ENCODE measurements around the gene LRRC56.

The LRRC56 gene

DNA sequence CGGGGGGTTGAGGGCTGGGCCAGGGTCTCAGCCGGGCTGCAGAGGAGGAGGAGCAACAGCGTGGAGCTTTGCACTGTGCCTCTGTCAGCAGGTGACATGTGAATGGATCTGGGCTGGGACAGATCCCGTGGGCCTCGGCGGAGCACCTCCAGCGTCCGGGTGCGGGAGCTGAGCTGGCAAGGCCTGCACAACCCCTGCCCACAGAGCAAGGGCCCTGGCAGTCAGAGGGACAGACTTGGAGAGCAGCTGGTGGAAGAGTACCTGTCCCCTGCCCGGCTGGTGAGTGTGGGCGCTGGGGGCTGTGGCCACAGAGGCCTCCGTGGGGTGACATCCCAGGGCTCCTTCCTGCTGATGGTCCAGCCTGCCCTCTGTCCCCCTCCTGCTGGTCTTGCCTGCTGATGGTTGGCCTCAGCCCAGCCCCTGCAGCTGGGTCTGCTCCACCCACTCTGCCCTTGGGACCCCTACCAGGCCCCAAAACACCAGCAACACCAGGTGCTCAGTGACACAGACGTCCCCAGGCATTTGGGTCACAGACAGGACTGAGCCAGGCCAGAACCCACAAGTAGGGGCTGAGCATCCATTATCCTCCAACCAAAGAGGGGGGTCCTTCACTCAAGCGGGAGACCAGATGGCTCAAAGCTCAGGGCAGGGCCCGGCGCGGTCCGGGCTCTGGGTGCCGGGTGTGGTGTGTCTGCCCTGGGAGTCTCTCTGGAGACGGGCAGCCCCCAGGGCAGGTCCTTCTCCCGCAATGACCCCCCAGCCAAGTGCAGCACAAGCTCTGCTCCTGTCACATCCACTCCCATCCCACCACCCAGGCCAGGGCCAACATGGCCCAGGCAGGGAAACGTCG lies 3.5 kb downstream of the LRRC56 start:
- no peak for DNase-seq

DNA sequence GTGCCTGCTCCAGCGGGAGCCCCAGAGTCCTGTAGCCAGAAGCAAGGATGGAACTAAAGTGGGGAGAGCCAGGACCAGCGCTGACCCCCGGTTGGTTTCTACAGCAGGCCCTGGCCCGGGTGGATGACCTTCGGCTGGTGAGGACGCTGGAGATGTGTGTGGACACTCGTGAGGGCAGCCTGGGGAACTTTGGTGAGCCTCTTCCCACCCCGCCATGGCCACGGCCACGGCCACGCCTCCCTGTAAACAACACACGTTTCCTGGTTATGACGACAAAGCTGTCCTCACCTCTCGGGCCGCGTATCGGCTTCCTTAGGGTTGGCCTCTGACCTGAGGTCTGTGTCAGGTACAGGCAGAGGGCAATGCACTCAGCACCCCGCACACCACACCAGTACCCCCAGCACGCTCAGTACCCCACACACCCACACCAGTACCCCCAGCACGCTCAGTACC lies 4.1 kb downstream of the LRRC56 start:
- DNase-seq = no peak

DNA sequence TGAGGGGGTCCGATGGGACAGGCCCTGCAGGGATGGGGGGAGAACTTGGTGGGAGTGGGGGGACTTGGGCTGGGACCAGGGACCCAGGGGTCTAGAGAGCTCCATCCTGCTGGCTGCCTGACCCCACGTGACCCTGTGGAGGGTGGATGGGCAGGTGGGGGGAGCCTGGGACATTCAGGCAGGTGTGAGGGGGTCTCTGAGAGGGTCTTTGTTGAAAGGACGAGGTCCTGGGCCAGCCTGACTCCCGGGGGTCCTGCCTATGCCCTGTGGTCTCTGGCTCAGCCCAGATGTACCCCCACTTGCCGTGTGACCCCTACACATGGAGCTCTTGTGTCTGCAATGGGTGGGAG lies 7.5 kb downstream of the LRRC56 start:
- no peak for DNase-seq

DNA sequence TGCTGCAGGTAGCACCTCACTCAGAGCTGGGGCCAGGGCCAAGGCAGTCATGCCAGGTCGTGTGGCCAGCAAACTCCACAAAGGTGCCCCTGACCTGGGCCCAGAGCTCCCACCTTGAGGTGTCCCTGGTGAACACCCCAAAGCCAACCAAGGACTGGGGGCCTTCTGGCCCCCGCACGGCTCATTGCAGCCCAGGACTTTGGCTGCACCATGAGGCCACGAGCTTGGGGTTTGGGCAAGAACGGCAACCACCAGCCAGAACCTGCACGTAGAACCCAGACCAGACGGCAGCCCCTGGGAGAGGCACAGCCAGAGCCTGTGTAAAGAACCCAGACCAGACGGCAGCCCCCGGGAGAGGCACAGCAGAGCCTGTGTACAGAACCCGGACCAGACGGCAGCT lies 7.8 kb downstream of the LRRC56 start:
- no peak for DNase-seq

DNA sequence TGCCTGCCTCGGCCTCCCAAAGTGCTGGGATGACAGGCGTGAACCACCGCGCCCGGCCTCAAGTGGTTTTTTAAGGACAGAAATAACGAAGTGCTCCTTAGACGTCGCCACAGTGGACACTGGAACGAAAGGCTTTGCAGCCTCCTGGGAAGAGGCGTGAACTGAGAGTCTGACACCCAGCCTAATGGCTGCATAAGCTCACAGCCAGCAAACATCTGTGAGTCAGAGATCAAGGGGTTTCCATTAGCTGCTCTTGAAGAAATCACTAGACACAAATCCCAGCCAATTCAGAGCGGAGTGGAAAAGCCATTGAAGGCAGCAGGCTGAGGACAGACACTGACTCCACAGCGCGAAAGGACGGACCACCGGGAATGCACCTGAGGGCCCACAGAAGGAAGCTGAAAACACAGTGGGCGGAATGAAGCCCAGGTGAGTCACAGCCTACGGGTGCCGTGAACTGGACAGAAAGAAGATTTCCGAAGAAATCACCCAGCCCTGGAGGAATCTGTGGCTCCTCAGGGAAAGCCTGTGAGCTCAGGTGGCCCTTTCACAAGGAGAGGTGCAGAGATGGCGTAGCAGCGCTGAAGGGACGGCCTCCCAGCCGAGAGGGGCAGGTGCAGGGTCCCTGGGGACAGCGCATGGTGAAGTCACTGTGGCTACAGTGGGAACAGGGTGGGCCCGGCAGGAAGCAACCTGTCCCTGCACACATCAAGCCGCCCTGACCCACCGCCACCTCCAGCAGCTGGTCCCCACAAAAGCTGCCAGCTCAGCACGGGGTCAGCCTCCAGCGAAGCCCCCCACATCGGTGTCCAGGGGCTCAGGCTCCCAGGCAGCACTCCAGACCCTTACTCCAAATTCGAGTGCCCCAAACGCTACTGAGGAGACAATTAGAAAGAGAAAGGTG lies 11.6 kb downstream of the LRRC56 start:
- peak in 1 of 3 donors; percentile 23 for DNase-seq

DNA sequence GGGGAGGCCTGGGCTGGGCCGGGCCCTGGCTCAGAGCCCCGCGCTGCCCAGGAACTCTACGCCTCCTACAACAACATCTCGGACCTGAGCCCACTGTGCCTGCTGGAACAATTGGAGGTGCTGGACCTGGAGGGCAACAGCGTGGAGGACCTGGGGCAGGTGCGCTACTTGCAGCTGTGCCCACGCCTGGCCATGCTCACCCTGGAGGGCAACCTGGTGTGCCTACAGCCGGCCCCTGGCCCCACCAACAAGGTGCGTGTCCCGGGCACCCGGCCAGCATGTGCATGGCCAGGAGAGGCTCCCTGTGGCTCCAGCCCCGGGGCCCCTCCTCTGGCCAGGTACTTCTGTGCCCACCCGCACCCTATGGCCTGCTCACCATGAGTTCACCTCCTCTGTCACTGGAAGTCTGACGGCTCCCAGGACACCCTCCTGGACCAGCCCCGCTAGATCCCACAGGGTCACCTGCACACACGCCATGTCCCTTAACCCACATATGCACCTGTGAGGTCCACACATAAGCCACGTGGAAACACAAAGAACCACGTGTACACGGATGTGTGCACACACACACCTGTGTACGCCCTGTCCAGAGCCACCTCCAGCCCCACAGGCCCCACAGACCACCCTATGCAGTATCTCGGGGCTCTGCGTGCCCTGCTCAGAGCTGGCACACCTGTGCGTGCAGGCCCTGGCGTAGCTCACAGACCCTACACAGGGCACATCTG lies 12.9 kb downstream of the LRRC56 start:
- DNase-seq = no peak

DNA sequence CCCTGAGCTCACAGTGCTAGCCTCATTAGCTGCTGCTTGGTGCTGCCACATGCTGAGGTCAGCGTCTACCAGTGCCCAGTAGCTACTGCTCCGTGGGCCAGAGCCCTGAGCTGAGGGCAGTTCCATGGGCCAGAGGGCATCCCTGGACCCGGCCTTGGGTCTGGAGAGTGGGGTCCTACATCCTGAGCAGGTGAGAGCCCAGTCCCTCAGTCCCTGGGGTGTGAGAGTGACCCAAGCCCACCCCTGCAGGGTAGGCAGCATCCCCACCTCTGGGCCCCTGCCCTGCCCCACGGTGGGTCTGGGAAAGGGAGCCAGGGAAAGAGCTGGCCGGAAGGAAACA lies 13.4 kb downstream of the LRRC56 start:
- no peak for DNase-seq

DNA sequence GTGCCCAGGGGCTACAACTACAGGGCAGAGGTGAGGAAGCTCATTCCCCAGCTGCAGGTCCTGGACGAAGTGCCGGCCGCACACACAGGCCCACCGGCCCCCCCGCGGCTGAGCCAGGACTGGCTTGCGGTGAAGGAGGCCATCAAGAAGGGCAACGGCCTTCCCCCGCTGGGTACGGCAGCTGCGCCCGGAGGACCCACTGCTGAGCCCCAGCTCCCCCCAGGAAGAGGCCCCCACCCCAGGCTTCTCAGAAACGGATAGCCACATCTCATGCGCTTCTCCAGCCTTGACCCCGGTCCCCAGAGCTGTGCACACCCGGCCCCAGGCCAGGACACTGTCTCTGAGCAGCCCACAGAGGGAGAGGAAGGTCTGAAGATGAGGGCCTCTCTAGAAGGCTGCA lies 13.8 kb downstream of the LRRC56 start:
- DNase-seq = no peak

DNA sequence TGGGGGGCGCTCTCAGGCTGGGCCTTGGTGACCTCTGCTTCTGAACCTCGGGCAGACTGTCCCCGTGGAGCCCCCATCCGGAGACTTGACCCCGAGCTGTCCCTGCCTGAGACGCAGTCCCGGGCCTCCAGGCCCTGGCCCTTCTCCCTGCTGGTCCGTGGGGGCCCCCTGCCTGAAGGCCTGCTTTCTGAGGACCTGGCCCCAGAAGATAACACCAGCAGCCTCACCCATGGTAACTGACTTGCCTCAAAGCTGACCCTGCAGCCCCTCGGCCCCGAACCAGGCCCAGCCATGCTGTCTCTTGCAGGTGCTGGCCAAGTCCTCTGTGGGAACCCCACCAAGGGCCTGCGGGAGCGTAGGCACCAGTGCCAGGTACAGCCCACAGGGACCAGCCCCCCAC lies 14.3 kb downstream of the LRRC56 start:
- DNase-seq = no peak

DNA sequence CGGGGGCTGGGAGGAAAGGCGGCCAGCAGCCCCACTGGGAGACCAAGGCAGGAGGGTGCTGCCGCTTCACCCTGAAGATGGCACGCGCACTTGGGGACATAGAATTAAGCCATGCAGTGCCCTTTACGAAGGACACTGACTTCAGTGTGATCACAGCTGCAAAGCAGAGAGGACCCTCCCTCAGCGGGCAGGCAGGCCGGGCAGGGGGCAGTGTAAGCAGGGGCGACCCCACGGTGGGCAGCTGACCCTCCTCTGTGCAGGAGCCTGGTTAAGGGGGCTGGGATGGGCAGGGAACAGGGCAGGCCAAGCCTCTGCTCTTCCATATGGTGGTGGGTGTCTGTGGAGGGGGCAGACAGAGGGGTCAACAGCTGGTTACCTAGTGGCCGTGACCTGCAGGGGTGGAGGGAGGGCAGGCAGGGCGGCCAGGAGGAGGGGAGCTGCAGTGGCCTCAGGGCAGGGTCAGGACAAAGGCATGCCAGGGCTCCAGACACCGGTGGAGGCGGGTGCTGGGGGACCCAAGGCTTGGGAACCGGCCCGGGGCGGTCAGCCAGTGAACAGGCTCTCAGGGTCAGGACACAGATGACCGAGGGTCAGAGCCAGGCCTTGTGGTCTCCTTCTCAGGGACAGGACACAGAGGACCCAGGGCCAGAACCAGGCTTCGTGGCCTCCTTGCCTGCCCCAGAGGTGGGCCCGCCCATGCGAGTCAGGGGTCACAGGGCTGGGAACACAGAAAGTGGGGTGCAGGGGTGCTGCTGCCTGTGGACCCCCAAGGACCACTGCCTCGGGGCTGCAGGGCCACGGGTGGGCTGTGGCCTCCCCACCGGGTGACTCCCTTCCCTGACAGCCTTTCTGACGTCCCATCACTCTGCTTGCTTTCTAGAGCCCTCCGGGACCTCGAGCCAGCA lies 16.0 kb downstream of the LRRC56 start:
- no peak for DNase-seq

DNA sequence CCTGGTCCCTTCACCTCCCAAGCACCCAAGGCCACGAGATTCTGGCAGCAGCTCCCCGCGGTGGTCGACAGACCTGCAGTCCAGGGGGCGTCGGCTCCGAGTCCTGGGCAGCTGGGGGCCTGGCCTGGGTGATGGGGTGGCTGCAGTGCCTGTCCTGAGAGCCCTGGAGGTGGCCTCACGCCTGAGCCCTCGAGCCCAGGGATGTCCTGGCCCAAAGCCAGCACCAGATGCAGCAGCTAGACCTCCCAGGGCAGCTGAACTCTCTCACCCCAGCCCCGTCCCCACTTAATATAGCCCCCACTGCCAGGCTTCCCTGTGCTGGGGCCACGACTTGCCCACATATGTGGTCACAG lies 16.6 kb downstream of the LRRC56 start:
- no peak for DNase-seq

DNA sequence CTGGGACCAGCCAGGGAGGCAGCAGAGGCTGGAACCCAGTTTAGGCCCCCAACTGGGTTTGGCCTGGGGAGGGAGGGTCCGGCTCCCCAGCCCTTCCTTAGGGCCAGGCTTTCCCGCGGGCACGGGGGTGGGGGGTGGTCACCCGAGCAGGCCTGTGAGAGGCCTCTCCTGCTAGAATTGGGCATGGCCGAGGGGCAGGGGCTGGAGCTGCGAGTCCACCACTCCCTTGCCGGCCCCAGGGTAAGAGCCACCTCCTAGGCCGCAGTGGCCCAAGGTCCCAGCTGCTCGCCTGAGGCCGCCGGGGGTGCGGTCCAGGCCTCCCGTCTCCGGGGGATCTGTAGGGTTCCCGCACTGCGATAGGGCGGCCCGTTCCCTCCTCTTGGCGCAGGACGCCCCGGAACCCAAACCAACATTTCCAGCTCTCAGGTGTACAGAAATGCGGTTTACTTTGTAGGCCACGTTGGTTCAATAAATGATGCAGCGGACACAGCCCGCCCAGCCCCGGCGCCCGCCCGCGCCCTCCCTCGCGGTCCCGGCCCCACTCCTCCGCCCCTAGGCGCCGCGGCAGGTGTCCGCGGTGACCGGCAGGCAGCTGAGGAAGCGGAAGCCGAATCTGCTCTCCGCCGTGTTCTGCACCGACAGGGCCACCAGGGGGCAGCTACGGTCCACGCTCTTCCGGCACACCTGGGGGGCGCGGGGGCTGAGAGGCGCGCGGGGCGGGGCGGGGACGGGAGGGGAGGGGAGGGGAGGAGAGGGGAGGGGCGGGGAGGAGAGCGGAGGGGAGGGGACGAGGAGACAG lies 17.3 kb downstream of the LRRC56 start:
- DNase-seq = peak; percentile 59 to 78 (median 67)

DNA sequence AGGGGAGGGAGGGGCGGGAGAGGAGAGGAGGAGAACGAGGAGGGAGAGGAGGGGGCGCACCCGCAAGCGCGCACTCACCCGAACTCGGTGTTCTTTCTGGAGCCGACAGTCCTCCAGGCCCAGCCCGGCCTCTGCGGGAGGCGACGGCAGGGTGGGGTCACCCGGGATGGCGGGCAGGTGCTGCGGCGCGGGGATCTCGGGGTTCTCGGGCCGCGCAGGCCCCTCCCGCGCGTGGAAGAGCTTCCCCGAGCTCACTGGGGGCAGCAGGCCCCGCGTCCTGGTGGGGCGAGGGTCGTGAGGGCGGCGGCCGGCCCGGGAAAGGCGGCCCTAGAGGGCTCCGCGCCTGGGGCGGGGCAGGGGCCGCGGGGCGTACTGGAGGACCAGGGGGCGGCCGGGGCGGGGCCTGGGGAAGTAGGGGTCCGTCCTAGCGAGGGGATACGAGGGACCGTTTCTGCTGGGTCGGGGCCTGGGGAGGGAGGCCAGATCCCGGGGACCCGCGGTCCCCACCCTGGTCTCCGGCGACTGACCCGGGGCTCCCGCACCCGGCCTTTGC lies 18.0 kb downstream of the LRRC56 start:
- DNase-seq = no peak

DNA sequence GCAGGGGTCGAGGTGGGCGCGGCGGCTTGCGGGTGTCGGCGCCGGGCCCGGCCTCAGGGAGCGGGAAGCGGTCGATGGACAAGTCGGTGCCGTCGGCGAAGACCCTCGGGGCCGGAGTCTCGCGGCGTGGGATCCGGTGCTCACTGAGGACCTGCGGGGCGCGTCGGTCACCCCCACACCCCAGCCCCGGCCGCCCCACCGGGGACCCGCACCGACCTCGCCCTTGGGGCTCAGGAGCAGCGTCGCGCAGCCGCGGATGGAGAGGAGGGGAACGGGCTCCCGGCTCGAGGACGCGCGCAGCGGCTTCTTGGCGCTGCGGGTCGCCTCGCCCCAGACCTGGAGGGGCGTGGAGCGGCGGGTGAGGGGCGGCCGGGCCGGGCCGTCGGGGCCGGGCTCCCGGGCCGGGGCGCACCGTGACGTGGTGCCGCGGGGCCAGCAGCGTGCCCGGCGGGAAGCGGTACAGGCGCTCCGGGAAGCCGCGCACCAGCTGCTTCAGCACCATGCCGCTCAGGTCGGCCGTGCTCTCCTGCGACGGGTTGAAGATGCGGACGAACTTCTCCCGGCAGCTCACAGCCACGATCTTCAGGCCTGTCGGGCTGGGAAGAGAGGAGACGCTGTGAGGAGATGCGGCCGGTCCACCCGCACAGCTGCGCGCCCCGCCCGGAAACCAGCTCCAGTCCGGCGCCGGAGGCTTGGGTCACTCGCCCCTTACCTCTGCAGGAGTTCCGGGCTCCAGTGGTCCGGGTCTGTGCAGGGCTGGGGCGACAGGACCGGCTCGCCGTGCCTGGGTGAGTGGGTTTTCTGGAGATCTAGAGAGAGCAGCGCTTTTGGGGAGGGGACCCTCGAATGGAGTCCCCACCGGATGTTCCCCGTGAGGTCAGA lies 18.7 kb downstream of the LRRC56 start:
- DNase-seq = peak in 1 of 3 donors; percentile 19

DNA sequence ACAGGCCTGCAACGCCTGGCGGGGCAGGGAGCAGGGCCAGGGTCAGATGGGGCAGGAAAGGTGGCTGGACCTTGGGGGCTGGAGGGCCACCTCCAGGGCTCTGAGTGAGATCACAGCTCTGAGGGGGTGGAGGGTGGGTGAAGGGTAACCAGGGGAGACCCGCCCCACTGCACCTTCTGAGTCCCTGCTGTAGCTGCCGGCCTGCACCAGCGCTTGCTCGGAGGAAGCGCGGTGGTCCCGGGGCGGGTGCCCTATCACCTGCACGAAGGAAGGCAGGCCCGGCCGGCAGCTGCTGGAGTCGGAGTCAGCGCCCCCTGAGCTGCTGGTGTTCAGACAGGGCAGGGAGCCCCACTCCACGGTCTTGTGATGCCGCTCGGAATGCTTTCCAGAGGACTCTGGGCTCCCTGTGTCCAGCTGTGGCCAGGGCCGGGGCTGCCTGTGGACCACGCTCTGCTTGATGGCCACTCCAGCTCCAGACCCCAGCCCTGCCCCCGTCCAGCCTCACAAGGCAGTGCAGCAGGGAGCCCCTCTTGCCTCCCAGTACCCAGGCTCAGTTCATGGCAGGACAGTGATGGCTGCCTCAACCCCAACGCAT lies 19.4 kb downstream of the LRRC56 start:
- no peak for DNase-seq

DNA sequence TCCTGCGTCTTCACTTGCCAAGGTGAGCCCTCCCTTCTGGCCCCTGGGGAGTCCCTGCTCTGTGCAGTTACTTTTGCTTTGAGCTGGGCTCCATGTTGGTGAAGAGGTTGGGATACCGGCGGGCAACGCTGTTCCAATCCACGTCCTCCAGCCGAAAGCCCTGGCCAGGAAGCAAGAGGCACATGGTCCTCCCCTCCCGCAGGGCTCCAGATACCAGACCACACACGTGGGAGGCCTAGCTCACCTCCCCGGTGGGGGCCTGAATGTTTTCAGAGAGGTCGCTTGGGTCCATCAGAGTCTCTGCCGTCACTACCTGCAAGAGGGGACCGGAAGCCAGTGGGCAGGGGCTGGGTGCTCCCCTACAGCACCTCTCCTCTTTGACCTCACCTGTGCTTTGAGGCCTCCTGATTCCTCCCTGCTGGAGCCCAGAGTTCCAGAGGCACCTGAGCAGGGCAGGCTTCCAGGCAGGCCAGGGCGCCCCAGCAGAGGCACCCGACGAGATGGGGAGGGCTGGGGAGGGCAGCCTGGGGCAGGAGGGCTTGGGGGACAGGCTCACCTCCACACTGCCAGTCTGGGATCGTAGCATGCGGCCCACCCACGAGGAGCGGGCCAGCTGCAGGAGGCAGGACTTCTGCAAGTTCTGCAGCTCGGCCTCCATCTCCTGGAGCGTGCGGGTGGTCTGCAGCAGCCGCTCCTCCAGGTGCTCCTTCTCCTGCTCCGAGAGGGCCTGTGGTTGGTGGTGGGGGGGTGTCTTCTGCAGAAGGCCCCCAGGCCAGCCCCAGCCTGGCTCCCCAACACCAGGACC lies 20.2 kb downstream of the LRRC56 start:
- DNase-seq = no peak

DNA sequence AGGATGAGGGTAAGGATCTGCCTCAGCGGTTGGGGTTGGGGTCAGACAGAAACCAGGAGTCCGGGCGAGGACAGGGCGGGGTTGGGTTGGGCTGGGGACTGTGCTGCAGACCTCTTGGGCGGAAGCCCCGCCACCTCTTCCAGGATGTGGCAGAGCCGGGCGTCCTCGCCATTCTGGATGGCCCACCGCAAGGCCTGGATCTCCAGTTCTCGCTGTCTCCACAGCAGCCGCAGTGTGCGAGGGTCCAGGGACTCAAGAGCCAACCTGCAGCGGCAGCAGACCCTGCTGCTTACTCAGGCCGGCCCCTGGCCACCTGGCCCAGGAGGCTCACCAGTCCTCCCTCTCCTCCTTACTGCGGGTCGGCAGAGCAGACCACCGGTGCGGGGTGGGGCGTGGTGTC lies 21.2 kb downstream of the LRRC56 start:
- no peak for DNase-seq

DNA sequence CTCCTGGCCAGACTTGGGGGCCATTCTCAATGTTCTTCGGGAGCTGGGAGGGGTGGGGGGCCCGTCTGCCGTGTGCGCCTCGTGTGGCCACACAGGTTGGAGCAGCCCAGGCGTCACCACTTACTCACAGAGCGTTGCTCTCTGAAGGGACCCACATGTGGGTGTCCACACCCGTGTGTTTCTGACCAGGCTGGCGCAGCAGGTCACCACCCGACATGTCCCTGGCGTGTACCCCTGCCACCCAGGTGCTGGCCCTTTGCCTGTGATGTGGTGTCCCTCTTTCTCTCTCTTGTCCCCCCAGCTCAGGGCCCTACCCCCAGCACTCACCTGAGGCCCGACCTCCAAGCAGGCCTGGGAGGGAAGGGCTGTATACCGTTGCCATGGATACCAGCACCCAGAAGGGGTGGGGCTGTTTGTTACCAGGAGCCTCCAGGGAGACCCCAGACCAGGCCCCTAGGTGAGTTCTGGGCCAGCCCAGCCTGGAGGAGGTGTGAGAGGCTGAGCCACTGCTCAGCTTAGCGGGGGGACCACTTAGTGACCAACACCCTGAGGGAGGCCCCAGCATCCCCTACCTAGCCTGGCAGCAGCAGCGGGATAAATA lies 21.8 kb downstream of the LRRC56 start:
- no peak for DNase-seq

Measured in suppressor macrophage treated with lipopolysaccharide for 1 hour (primary cell).